Stimulated activated CD8-positive, alpha-beta memory T cell treated with anti-CD3 and anti-CD28 coated beads, Interleukin-15, amount 100 ng/mL, for 1 hour (primary cell): Measurements from ENCODE around the gene IGFBP2.

Source experiments
- DNase-seq: peaks from one replicate; pipeline ENCODE4 v3.0.0-alpha.2; 2020; ENCODE audit warnings: low read depth

The IGFBP2 gene

GRCh38 chr2:216615298-216616082 is 17.7 kb upstream of the IGFBP2 start:
- no peak for DNase-seq

- no peak for DNase-seq
Measured at GRCh38 chr2:216616083-216616678, 17.0 kb upstream of the IGFBP2 start.

- DNase-seq, result no peak
Measured at GRCh38 chr2:216617159-216617815, 15.9 kb upstream of the IGFBP2 start.

- no peak for DNase-seq
Measured at GRCh38 chr2:216618785-216619184, 14.4 kb upstream of the IGFBP2 start.

- DNase-seq, result no peak
Measured at GRCh38 chr2:216619411-216620393, 13.5 kb upstream of the IGFBP2 start.

- no peak for DNase-seq
Measured at GRCh38 chr2:216620786-216621185, 12.4 kb upstream of the IGFBP2 start.

- no peak for DNase-seq
Measured at GRCh38 chr2:216621292-216621691, 11.9 kb upstream of the IGFBP2 start.

GRCh38 chr2:216622526-216622925 is 10.7 kb upstream of the IGFBP2 start:
- no peak for DNase-seq

GRCh38 chr2:216624251-216624650 is 9.0 kb upstream of the IGFBP2 start:
- no peak for DNase-seq

GRCh38 chr2:216626168-216626874 is 6.9 kb upstream of the IGFBP2 start:
- no peak for DNase-seq

GRCh38 chr2:216626875-216627245 is 6.4 kb upstream of the IGFBP2 start:
- no peak for DNase-seq

GRCh38 chr2:216629784-216630183 is 3.4 kb upstream of the IGFBP2 start:
- no peak for DNase-seq

GRCh38 chr2:216632346-216632951 is 771 bp upstream of the IGFBP2 start:
- no peak for DNase-seq

GRCh38 chr2:216633616-216634369 is 573 bp downstream of the IGFBP2 start:
- no peak for DNase-seq

GRCh38 chr2:216634370-216635148 is 1.3 kb downstream of the IGFBP2 start:
- DNase-seq, result no peak

- no peak for DNase-seq
Measured at GRCh38 chr2:216635171-216635570, 2.0 kb downstream of the IGFBP2 start.

- no peak for DNase-seq
Measured at GRCh38 chr2:216635701-216636550, 2.7 kb downstream of the IGFBP2 start.
